ENCODE measurements around the gene POGK.

The POGK gene

GRCh38 chr1:166905136-166905535 lies 65.9 kb downstream of the POGK start:
- DNase-seq: no peak

GRCh38 chr1:166905900-166906299 lies 66.6 kb downstream of the POGK start:
- no peak for DNase-seq

All from NCI-H774 (cell line).